Nephron (organoid): ENCODE measurements around the gene TCF15.

Experiments used
- H3K27ac Mint-ChIP-seq, 3 experiments: 2 replicates each; pipeline ENCODE4 v1.8.0; 2020; ENCODE audit warnings: mixed read lengths in 3 of 3, mild to moderate bottlenecking in 2 of 3, moderate library complexity in 1 of 3
- H3K27me3 Mint-ChIP-seq: 2 replicates; pipeline ENCODE4 v1.8.0; 2021; ENCODE audit warnings: low read depth, mild to moderate bottlenecking, moderate library complexity, mixed read lengths
- H3K36me3 Mint-ChIP-seq: 2 replicates; pipeline ENCODE4 v1.8.0; 2020; ENCODE audit warnings: low read depth, mixed read lengths
- H3K4me1 Mint-ChIP-seq: 2 replicates; pipeline ENCODE4 v1.8.0; 2020; ENCODE audit warnings: mixed read lengths
- H3K4me3 Mint-ChIP-seq, 3 experiments: 2 replicates each; pipeline ENCODE4 v1.8.0; 2020; ENCODE audit warnings: mild to moderate bottlenecking in 3 of 3, mixed read lengths in 3 of 3, moderate library complexity in 2 of 3
- H3K9me3 Mint-ChIP-seq: 2 replicates; pipeline ENCODE4 v1.8.0; 2020; ENCODE audit warnings: mixed read lengths
- TF ChIP-seq, protein P1 (sequence below), 3 experiments: fragments of 200-600 bp; sonication (generic); IDR thresholded peaks; one replicate each; pipeline ENCODE4 v1.5.0; 2021; ENCODE audit warnings: antibody characterized with exemption in 3 of 3; ENCODE audit not compliant: unreplicated experiment in 3 of 3

Gene TCF15

DNA sequence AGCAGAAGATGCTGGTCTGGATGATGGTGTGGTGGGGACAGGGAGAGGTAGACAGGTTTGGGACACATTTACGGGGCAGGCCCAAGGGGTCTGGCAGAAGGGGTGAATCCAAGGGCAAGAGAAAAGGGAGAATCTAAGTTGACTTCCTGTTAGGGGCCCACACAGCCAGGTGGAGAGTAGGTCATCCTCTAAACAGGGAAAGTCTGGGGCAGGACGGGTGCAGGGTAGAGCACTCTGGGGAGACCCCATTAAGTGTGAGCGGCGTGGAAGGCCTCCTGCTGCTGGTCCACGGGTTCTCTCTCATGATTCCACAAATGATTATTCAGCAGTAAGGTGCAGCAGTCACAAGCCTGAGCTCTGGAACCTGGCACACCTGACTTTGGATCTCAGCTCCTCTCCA lies 40.2 kb upstream of the TCF15 start:
- H3K9me3 Mint-ChIP-seq = no peaks in the 10 kb centered on the region
- H3K27me3 Mint-ChIP-seq = peaks cover 8% of the 10 kb centered on the region
- TF ChIP-seq, protein P1, sequence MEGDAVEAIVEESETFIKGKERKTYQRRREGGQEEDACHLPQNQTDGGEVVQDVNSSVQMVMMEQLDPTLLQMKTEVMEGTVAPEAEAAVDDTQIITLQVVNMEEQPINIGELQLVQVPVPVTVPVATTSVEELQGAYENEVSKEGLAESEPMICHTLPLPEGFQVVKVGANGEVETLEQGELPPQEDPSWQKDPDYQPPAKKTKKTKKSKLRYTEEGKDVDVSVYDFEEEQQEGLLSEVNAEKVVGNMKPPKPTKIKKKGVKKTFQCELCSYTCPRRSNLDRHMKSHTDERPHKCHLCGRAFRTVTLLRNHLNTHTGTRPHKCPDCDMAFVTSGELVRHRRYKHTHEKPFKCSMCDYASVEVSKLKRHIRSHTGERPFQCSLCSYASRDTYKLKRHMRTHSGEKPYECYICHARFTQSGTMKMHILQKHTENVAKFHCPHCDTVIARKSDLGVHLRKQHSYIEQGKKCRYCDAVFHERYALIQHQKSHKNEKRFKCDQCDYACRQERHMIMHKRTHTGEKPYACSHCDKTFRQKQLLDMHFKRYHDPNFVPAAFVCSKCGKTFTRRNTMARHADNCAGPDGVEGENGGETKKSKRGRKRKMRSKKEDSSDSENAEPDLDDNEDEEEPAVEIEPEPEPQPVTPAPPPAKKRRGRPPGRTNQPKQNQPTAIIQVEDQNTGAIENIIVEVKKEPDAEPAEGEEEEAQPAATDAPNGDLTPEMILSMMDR (IDR thresholded peaks at IDR 0.05; ENCODE audit: unreplicated experiment in 3 of 3) = no peak
- peaks cover 13% of the 10 kb centered on the region for H3K4me1 Mint-ChIP-seq
- no peak overlapping the region for H3K27ac Mint-ChIP-seq
- H3K36me3 Mint-ChIP-seq = peaks cover 32% of the 10 kb centered on the region
- H3K4me3 Mint-ChIP-seq = peak overlapping the region; percentile 41 to 76 (median 74)

DNA sequence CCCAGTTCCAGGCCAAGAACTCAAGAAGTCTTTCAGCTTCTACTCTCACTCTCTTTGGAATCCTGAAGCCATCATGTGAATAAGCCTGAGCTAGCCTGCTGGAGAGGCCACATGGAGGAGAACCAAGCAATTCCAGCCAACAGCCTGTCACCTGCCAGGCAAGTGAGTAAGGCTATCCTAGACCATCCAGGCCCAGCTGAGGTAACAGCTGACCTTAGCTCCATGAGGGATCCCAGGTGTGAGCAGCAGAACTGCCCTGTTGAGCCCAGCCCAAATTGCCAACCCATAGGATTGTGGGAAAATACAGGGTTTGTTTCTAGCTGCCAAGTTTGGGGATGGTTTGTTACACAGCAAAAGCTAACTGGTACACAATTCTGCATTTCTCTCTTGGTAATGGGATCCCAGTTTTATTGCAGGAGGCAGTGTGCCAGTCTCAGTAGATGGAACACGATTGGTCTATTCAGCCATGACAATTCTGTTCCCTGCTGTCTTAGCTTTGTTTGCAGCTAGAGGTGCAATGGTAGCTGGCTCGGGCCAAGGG lies 37.4 kb upstream of the TCF15 start:
- TF ChIP-seq, protein P1 (IDR thresholded peaks at IDR 0.05; ENCODE audit: unreplicated experiment in 3 of 3) = no peak
- peaks cover 16% of the 10 kb centered on the region for H3K4me1 Mint-ChIP-seq
- H3K9me3 Mint-ChIP-seq = no peaks in the 10 kb centered on the region
- no peak overlapping the region for H3K27ac Mint-ChIP-seq
- H3K4me3 Mint-ChIP-seq = no peak overlapping the region
- H3K36me3 Mint-ChIP-seq = peaks cover 32% of the 10 kb centered on the region
- peaks cover 6% of the 10 kb centered on the region for H3K27me3 Mint-ChIP-seq

DNA sequence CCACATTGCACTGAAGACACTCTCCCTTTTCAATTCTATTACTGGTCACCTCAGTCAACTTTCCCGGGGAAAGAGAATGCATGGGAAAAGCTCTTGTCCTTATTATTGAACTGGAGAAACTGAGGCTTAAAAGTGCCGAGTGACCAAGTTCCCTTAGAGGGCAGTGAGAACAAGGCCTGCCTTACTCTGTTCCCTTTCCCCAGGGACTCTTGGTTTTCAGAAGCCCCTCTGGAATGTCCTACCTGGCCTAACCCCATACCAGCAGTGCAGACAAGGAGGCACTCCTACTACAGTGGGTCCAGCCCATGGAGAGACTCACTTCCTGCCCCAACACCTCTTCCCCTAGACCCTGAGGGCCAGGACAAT lies 36.7 kb upstream of the TCF15 start:
- Mint-ChIP-seq H3K36me3 (peaks cover 32% of the 10 kb centered on the region), H3K27me3 (peaks cover 6% of the 10 kb centered on the region), H3K27ac (no peak overlapping the region), H3K4me3 (no peak overlapping the region), H3K9me3 (no peaks in the 10 kb centered on the region), H3K4me1 (peaks cover 13% of the 10 kb centered on the region)
- TF ChIP-seq, protein P1 (IDR thresholded peaks at IDR 0.05; ENCODE audit: unreplicated experiment in 3 of 3) = no peak

DNA sequence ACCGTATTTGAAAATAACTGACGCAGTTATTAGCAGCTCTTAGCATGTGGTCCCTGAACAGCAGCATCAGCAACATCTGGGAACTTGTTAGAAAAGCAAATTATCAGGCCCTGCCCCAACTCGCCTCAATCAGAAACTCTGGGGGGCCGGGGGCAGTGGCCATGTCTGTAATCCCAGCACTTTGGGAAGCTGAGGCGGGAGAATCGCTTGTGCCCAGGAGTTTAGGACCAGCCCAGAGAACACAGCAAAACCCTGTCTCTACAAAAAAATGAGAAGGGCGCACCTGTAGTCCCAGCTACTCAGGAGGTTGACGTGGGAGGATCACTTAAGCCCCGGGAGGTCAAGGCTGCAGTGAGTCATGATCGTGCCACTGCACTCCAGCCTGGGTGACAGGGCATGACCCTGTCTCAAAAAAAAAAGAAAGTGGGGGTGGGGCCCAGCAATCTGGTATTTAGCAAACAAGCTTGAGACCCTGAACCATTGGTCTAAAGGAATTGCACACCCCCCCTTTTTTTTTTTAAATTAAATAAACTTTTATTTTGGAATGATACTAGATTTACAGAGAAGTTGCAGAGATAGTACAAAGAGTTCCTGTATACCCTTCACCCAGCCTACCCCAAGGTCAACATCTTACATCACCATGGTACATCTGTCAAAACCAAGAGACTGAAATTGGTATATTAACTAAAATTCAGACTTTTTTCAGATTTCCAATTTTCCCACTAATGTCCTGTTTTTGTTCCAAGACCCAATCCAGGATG lies 36.2 kb upstream of the TCF15 start:
- Mint-ChIP-seq H3K27me3 (peaks cover 6% of the 10 kb centered on the region), H3K9me3 (no peaks in the 10 kb centered on the region), H3K27ac (no peak overlapping the region), H3K4me1 (peaks cover 12% of the 10 kb centered on the region), H3K36me3 (peaks cover 32% of the 10 kb centered on the region), H3K4me3 (no peak overlapping the region)
- TF ChIP-seq, protein P1 (IDR thresholded peaks at IDR 0.05; ENCODE audit: unreplicated experiment in 3 of 3) = no peak

DNA sequence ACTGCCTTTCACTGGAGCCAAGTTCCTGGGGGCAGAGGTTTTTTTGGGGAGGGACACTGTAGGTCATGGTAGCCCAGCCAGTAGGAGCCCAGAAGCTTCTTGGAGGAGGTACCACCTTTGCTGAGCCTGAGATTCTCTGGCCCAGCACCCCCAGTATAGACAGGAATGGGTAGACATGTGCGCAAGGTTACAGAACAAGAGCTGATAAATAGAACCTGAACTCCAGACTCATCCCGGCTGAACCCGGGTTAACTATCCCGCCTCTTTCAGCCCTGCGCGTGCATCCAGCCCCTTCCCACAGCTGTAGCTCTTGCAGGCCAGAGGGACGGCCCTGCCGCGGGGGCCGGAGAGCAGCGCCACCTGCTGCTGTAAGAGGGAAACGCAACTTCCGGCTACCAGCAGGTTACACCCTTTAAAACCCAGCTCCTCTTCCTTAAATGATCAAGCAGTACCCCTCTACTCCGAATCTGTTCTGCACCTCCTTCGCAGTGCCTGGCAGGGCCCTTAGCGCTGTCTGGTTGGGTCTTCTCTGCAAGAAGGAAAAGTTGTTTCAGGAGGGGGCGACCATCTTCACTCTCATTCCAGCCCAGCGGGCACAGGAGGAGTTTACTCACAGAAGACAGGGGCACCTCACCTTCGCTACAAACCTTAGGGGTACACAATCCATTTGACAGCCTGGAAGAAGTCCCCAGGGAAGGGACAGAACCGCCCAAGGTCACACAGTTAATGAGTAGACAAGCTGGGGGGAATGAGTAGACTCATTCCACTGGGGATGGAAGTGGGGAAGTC lies 35.4 kb upstream of the TCF15 start:
- TF ChIP-seq, protein P1 (IDR thresholded peaks at IDR 0.05; ENCODE audit: unreplicated experiment in 3 of 3) = peak; percentile 95 to 96 (median 95)
- Mint-ChIP-seq H3K9me3 (no peaks in the 10 kb centered on the region), H3K4me3 (no peak overlapping the region)

More for the DNA sequence above, 35.4 kb upstream of the TCF15 start:
- peaks cover 10% of the 10 kb centered on the region for H3K4me1 Mint-ChIP-seq
- H3K27me3 Mint-ChIP-seq = peaks cover 6% of the 10 kb centered on the region
- peaks cover 28% of the 10 kb centered on the region for H3K36me3 Mint-ChIP-seq
- H3K27ac Mint-ChIP-seq = peak overlapping the region in 1 of 3 experiments; percentile 28
